H9 (cell line): ENCODE results near the gene TLR6. TPM values are rescaled to one million over a fixed set of nuclear protein-coding genes. Genes with fewer than 3 reads are reported as not detected.

ENCODE experiments used
- DNase-seq: peaks from one replicate; pipeline ENCODE4 v3.0.0-alpha.2; 2017
- H2AFZ ChIP-seq: one replicate; pipeline ENCODE4 v1.6.1; 2013; ENCODE audit warnings: mild to moderate bottlenecking, low read length, control low read depth, moderate library complexity
- H2AK5ac ChIP-seq: 2 replicates; pipeline ENCODE4 v1.6.1; 2013; ENCODE audit warnings: low read length, control low read depth, mixed read lengths; ENCODE audit not compliant: insufficient read length
- H2BK120ac ChIP-seq: one replicate; pipeline ENCODE4 v1.6.1; 2013; ENCODE audit warnings: low read depth, mild to moderate bottlenecking, low read length, control low read depth, inconsistent platforms; ENCODE audit not compliant: poor library complexity, severe bottlenecking
- H2BK12ac ChIP-seq: 2 replicates; pipeline ENCODE4 v1.6.1; 2013; ENCODE audit warnings: low read length, control low read depth, mixed read lengths, low read depth; ENCODE audit not compliant: insufficient read length
- H2BK15ac ChIP-seq: 2 replicates; pipeline ENCODE4 v1.6.1; 2013; ENCODE audit warnings: low read depth, low read length, control low read depth
- H2BK20ac ChIP-seq: one replicate; pipeline ENCODE4 v1.6.1; 2013; ENCODE audit warnings: low read depth, mild to moderate bottlenecking, low read length, control low read depth, inconsistent platforms; ENCODE audit not compliant: poor library complexity, severe bottlenecking
- H2BK5ac ChIP-seq: 2 replicates; pipeline ENCODE4 v1.6.1; 2013; ENCODE audit warnings: low read length, control low read depth, mixed read lengths; ENCODE audit not compliant: insufficient read length
- H3K14ac ChIP-seq: 2 replicates; pipeline ENCODE4 v1.6.1; 2013; ENCODE audit warnings: low read length, control low read depth; ENCODE audit not compliant: insufficient read depth
- H3K18ac ChIP-seq: 2 replicates; pipeline ENCODE4 v1.6.1; 2013; ENCODE audit warnings: low read depth, mild to moderate bottlenecking, mixed read lengths, low read length, control low read depth; ENCODE audit not compliant: insufficient read length
- H3K23ac ChIP-seq: 2 replicates; pipeline ENCODE4 v1.6.1; 2013; ENCODE audit warnings: low read length, control low read depth, mixed read lengths, low read depth; ENCODE audit not compliant: insufficient read length
- H3K23me2 ChIP-seq: 2 replicates; pipeline ENCODE4 v1.6.1; 2013; ENCODE audit warnings: low read depth, mild to moderate bottlenecking, mixed read lengths, low read length, control low read depth; ENCODE audit not compliant: insufficient read length, poor library complexity, severe bottlenecking
- H3K27ac ChIP-seq: 2 replicates; pipeline ENCODE4 v1.5.1; 2013; ENCODE audit warnings: low read length, control low read depth, mixed read lengths, low read depth; ENCODE audit not compliant: insufficient read length
- H3K27me3 ChIP-seq: 2 replicates; pipeline ENCODE4 v1.6.1; 2013; ENCODE audit warnings: low read length, control low read depth, inconsistent platforms; ENCODE audit not compliant: insufficient read depth
- H3K4ac ChIP-seq: 2 replicates; pipeline ENCODE4 v1.6.1; 2013; ENCODE audit warnings: low read depth, mild to moderate bottlenecking, control low read depth, inconsistent platforms, low read length, moderate library complexity
- H3K4me1 ChIP-seq: 2 replicates; pipeline ENCODE4 v1.6.1; 2013; ENCODE audit warnings: low read length, control low read depth, inconsistent platforms; ENCODE audit not compliant: insufficient read depth
- H3K4me2 ChIP-seq: 2 replicates; pipeline ENCODE4 v1.6.1; 2013; ENCODE audit warnings: low read length, control low read depth, mixed read lengths; ENCODE audit not compliant: insufficient read length, insufficient read depth
- H3K56ac ChIP-seq: 2 replicates; pipeline ENCODE4 v1.6.1; 2013; ENCODE audit warnings: low read depth, mild to moderate bottlenecking, mixed read lengths, low read length, control low read depth; ENCODE audit not compliant: insufficient read length
- H3K79me1 ChIP-seq: 2 replicates; pipeline ENCODE4 v1.6.1; 2013; ENCODE audit warnings: low read depth, mild to moderate bottlenecking, moderate library complexity, low read length, control low read depth, inconsistent platforms; ENCODE audit not compliant: insufficient read depth, poor library complexity, severe bottlenecking
- H3K79me2 ChIP-seq: 2 replicates; pipeline ENCODE4 v1.6.1; 2013; ENCODE audit warnings: low read length, control low read depth, inconsistent platforms; ENCODE audit not compliant: insufficient read depth
- H3K9ac ChIP-seq: 2 replicates; pipeline ENCODE4 v1.6.1; 2013; ENCODE audit warnings: low read length, control low read depth, mixed read lengths; ENCODE audit not compliant: insufficient read length; ENCODE audit errors: extremely low read depth
- H3K9me3 ChIP-seq: one replicate; pipeline ENCODE4 v1.6.1; 2013; ENCODE audit warnings: low read depth, low read length, inconsistent platforms; ENCODE audit not compliant: control insufficient read depth
- H3T11ph ChIP-seq: one replicate; pipeline ENCODE4 v1.6.1; 2013; ENCODE audit warnings: mild to moderate bottlenecking, low read length, control low read depth, inconsistent platforms
- H4K20me1 ChIP-seq: one replicate; pipeline ENCODE4 v1.6.1; 2013; ENCODE audit not compliant: control insufficient read depth, insufficient read length, insufficient read depth
- H4K5ac ChIP-seq: 2 replicates; pipeline ENCODE4 v1.6.1; 2013; ENCODE audit warnings: low read depth, mild to moderate bottlenecking, mixed read lengths, low read length, control low read depth; ENCODE audit not compliant: insufficient read length
- H4K8ac ChIP-seq: replicated peaks from 2 replicates; pipeline ENCODE4 v1.6.1; 2013; ENCODE audit warnings: low read length, control low read depth, mixed read lengths, low read depth; ENCODE audit not compliant: insufficient read length
- H4K91ac ChIP-seq: 2 replicates; pipeline ENCODE4 v1.6.1; 2013; ENCODE audit warnings: low read depth, mild to moderate bottlenecking, moderate library complexity, mixed read lengths, low read length, control low read depth; ENCODE audit not compliant: insufficient read length
- H3K27ac Mint-ChIP-seq, 3 experiments: 2 replicates in 2 of 3; 3 replicates in 1 of 3; pipeline ENCODE4 v1.8.0; 2020 to 2021; ENCODE audit warnings: mixed read lengths in 3 of 3, mild to moderate bottlenecking in 1 of 3, moderate library complexity in 1 of 3
- H3K27me3 Mint-ChIP-seq: 2 replicates; pipeline ENCODE4 v1.8.0; 2021; ENCODE audit warnings: low read depth, mild to moderate bottlenecking, moderate library complexity, mixed read lengths
- H3K36me3 Mint-ChIP-seq, 3 experiments: 2 replicates in 2 of 3; 3 replicates in 1 of 3; pipeline ENCODE4 v1.8.0; 2020 to 2021; ENCODE audit warnings: low read depth in 3 of 3, mixed read lengths in 3 of 3; ENCODE audit not compliant: insufficient read depth in 1 of 3
- H3K4me1 Mint-ChIP-seq, 2 experiments: 2 replicates each; pipeline ENCODE4 v1.8.0; 2020; ENCODE audit warnings: mixed read lengths in 2 of 2
- H3K4me3 Mint-ChIP-seq, 2 experiments: 2 replicates in 1 of 2; 3 replicates in 1 of 2; pipeline ENCODE4 v1.8.0; 2020 to 2021; ENCODE audit warnings: mild to moderate bottlenecking in 2 of 2, mixed read lengths in 2 of 2, moderate library complexity in 1 of 2
- H3K9me3 Mint-ChIP-seq, 2 experiments: 2 replicates in 1 of 2; 3 replicates in 1 of 2; pipeline ENCODE4 v1.8.0; 2020; ENCODE audit warnings: mild to moderate bottlenecking in 2 of 2, mixed read lengths in 2 of 2, moderate library complexity in 1 of 2
- CTCF ChIP-seq: fragments of 200-600 bp; sonication (generic); conservative IDR thresholded peaks from 3 replicates; pipeline ENCODE4 v1.8.0; 2021; ENCODE audit warnings: antibody characterized with exemption, mild to moderate bottlenecking
- WGBS: extraction: QIAGEN DNeasy Blood & Tissue Kit; methylation state at CpG from one replicate; pipeline ENCODE4 v1.1.7; 2013; ENCODE audit warnings: missing lambda C conversion rate, low lambda C conversion rate, mixed read lengths; ENCODE audit not compliant: insufficient read length; ENCODE audit errors: extremely low coverage; 5-methylcytosine and 5-hydroxymethylcytosine counted together
- total RNA-seq: library from RNA; stranded (reverse); gene quantifications from 2 replicates; pipeline ENCODE4 v1.2.1, GENCODE V29; 2021

Gene TLR6
- total RNA-seq, 1 experiment from 2014 or later: 0.11 TPM

- DNase-seq: no peak
- Histone ChIP-seq H2BK12ac (no peak overlapping the region), H3K56ac (no peak overlapping the region), H4K5ac (no peak overlapping the region), H3K79me2 (no peaks in the 10 kb centered on the region), H2BK5ac (no peak overlapping the region), H3K27me3 (no peaks in the 10 kb centered on the region), H2BK20ac (no peak overlapping the region), H3K4me2 (no peak overlapping the region), H2BK15ac (no peak overlapping the region), H3K9me3 (no peaks in the 10 kb centered on the region), H3K27ac (no peak overlapping the region), H2AK5ac (no peak overlapping the region), H3K4me1 (peaks cover 6% of the 10 kb centered on the region; the same call in 1 of the 2 replicates), H4K91ac (no peak overlapping the region), H2AFZ (no peak overlapping the region), H3K9ac (no peak overlapping the region), H2BK120ac (no peak overlapping the region), H3K23me2 (peaks cover 3% of the 10 kb centered on the region), H3K4ac (no peak overlapping the region), H4K20me1 (no peaks in the 10 kb centered on the region), H3T11ph (no peak overlapping the region), H4K8ac (no peak overlapping the region), H3K79me1 (no peaks in the 10 kb centered on the region), H3K23ac (no peak overlapping the region), H3K14ac (no peak overlapping the region), H3K18ac (no peak overlapping the region)
- Mint-ChIP-seq H3K4me3 (no peak overlapping the region), H3K27ac (no peak overlapping the region), H3K9me3 (no peaks in the 10 kb centered on the region), H3K4me1 (peaks cover 14 to 16% of the 10 kb centered on the region in 2 experiments), H3K36me3 (peaks cover 0 to 4% (median 0%) of the 10 kb centered on the region in 3 experiments; a peak in 3 of 7 replicates), H3K27me3 (peaks cover 3% of the 10 kb centered on the region; the same call in 1 of the 2 replicates)
- no CpG with 5 or more reads among the region's 2 CpGs for WGBS
- TF ChIP-seq CTCF: no peak
These were observed 12.9 kb upstream of the TLR6 start for GRCh38 chr4:38869511-38869910.
